LNCaP clone FGC (cell line): ENCODE results near the gene CFAP65.

Experiments
- DNase-seq: peaks from one replicate; pipeline ENCODE4 v3.0.0-alpha.2; 2011; ENCODE audit warnings: low read depth
- H3K4me3 ChIP-seq: 2 replicates; pipeline ENCODE4 v1.5.1; 2011; ENCODE audit warnings: mild to moderate bottlenecking, low read depth, low read length, control low read depth
- CTCF ChIP-seq: IDR thresholded peaks from 2 replicates; pipeline ENCODE4 v1.5.1; 2012; ENCODE audit warnings: mild to moderate bottlenecking; ENCODE audit not compliant: control insufficient read depth, insufficient read depth; ENCODE audit errors: extremely low read depth

The CFAP65 gene

GRCh38 chr2:218960309-218961165 lies 80.8 kb downstream of the CFAP65 start:
- no peak for TF ChIP-seq CTCF
- no peak for DNase-seq
- H3K4me3 ChIP-seq, result no peak overlapping the region

- no peak for TF ChIP-seq CTCF
- no peak for DNase-seq
- H3K4me3 ChIP-seq, result no peak overlapping the region; the same call in 1 of the 2 replicates
Measured at GRCh38 chr2:218959761-218960308, 81.5 kb downstream of the CFAP65 start.

GRCh38 chr2:218959141-218959731 lies 82.1 kb downstream of the CFAP65 start, which contains the start of gene CDK5R2:
Gene CDK5R2 (plus strand): TSS chr2:218959666. CDS start chr2:218959821, 155 bp downstream.
- H3K4me3 ChIP-seq, result peak within 1 kb of the TSS; percentile 9; the same call in 1 of the 2 replicates
- no peak for DNase-seq
- no peak for TF ChIP-seq CTCF

GRCh38 chr2:218958276-218958675 lies 83.0 kb downstream of the CFAP65 start:
- H3K4me3 ChIP-seq, result no peak overlapping the region
- no peak for DNase-seq

GRCh38 chr2:218957671-218958070 lies 83.6 kb downstream of the CFAP65 start:
- no peak for DNase-seq
- H3K4me3 ChIP-seq, result no peak overlapping the region
- TF ChIP-seq CTCF, result no peak

More at GRCh38 chr2:218958276-218958675, 83.0 kb downstream of the CFAP65 start:
- no peak for TF ChIP-seq CTCF

GRCh38 chr2:218956039-218956438 lies 85.3 kb downstream of the CFAP65 start:
- no peak overlapping the region for H3K4me3 ChIP-seq
- DNase-seq, result no peak
- no peak for TF ChIP-seq CTCF
